Mesendoderm (in vitro differentiated cells): Measurements from ENCODE around the gene BRD7.

Experiments
- DNase-seq: peaks from one replicate; pipeline ENCODE4 v3.0.0; 2013
- H2AK5ac ChIP-seq: 2 replicates; pipeline ENCODE4 v1.6.1; 2013; ENCODE audit warnings: low read length, inconsistent platforms
- H2BK120ac ChIP-seq: 2 replicates; pipeline ENCODE4 v1.6.1; 2013; ENCODE audit warnings: low read depth, mild to moderate bottlenecking, low read length, moderate library complexity, mixed read lengths
- H2BK15ac ChIP-seq: replicated peaks from 2 replicates; pipeline ENCODE4 v1.6.1; 2013; ENCODE audit warnings: low read depth, mild to moderate bottlenecking, moderate library complexity
- H2BK5ac ChIP-seq: 2 replicates; pipeline ENCODE4 v1.6.1; 2013; ENCODE audit warnings: low read length, inconsistent platforms
- H3K18ac ChIP-seq: 2 replicates; pipeline ENCODE4 v1.6.1; 2013; ENCODE audit warnings: mild to moderate bottlenecking, low read length, mixed read lengths
- H3K23ac ChIP-seq: one replicate; pipeline ENCODE4 v1.6.1; 2013; ENCODE audit warnings: low read length
- H3K27ac ChIP-seq: 2 replicates; pipeline ENCODE4 v1.5.1; 2013; ENCODE audit warnings: low read depth, mild to moderate bottlenecking, inconsistent platforms, low read length, moderate library complexity
- H3K27me3 ChIP-seq: 2 replicates; pipeline ENCODE4 v1.6.1; 2013; ENCODE audit warnings: low read length, control low read depth, mild to moderate bottlenecking, inconsistent platforms; ENCODE audit not compliant: insufficient read depth, poor library complexity
- H3K36me3 ChIP-seq: 2 replicates; pipeline ENCODE4 v1.6.1; 2013; ENCODE audit warnings: low read length, inconsistent platforms; ENCODE audit not compliant: control insufficient read depth, insufficient read depth
- H3K4ac ChIP-seq: one replicate; pipeline ENCODE4 v1.6.1; 2013; ENCODE audit warnings: low read depth, mild to moderate bottlenecking, low read length, moderate library complexity
- H3K4me1 ChIP-seq: 2 replicates; pipeline ENCODE4 v1.6.1; 2013; ENCODE audit warnings: low read depth, low read length, inconsistent platforms; ENCODE audit not compliant: control insufficient read depth
- H3K4me2 ChIP-seq: 2 replicates; pipeline ENCODE4 v1.6.1; 2013; ENCODE audit warnings: low read length
- H3K4me3 ChIP-seq: 2 replicates; pipeline ENCODE4 v1.5.1; 2013; ENCODE audit warnings: mild to moderate bottlenecking, low read length
- H3K56ac ChIP-seq: one replicate; pipeline ENCODE4 v1.6.1; 2013; ENCODE audit warnings: low read length
- H3K79me1 ChIP-seq: 2 replicates; pipeline ENCODE4 v1.6.1; 2013; ENCODE audit warnings: low read length, inconsistent platforms
- H3K79me2 ChIP-seq: 2 replicates; pipeline ENCODE4 v1.6.1; 2013; ENCODE audit warnings: mild to moderate bottlenecking, low read length; ENCODE audit not compliant: control insufficient read depth, insufficient read depth
- H3K9ac ChIP-seq: 2 replicates; pipeline ENCODE4 v1.6.1; 2013; ENCODE audit warnings: low read length, inconsistent platforms
- H4K5ac ChIP-seq: one replicate; pipeline ENCODE4 v1.6.1; 2013; ENCODE audit warnings: low read length
- H4K8ac ChIP-seq: one replicate; pipeline ENCODE4 v1.6.1; 2013; ENCODE audit warnings: low read depth, mild to moderate bottlenecking, control low read depth, low read length, moderate library complexity
- WGBS: extraction: QIAGEN DNeasy Blood & Tissue Kit; methylation state at CpG from one replicate; pipeline ENCODE4 v1.1.7; 2013; ENCODE audit warnings: low lambda C conversion rate, missing lambda C conversion rate; ENCODE audit not compliant: insufficient coverage; ENCODE audit errors: extremely low coverage; 5-methylcytosine and 5-hydroxymethylcytosine counted together

The BRD7 gene

GRCh38 chr16:50309156-50309526 lies 59.6 kb downstream of the BRD7 start:
- Histone ChIP-seq H3K36me3 (peaks cover 2% of the 10 kb centered on the region), H3K9ac (no peak overlapping the region), H3K4me3 (no peak overlapping the region), H3K4ac (no peak overlapping the region), H3K79me1 (no peaks in the 10 kb centered on the region), H3K56ac (no peak overlapping the region), H3K23ac (no peak overlapping the region), H2BK15ac (no peak overlapping the region), H4K8ac (no peak overlapping the region), H3K18ac (no peak overlapping the region), H2BK120ac (no peak overlapping the region), H3K27me3 (no peaks in the 10 kb centered on the region), H4K5ac (no peak overlapping the region), H3K4me2 (no peak overlapping the region), H3K79me2 (no peaks in the 10 kb centered on the region), H2BK5ac (no peak overlapping the region), H3K4me1 (no peaks in the 10 kb centered on the region), H3K27ac (no peak overlapping the region), H2AK5ac (no peak overlapping the region)
- WGBS, result no CpG with 5 or more reads among the region's 11 CpGs
- DNase-seq, result no peak

- no peak overlapping the region for H3K56ac ChIP-seq
- no peak overlapping the region for H3K18ac ChIP-seq
- H3K23ac ChIP-seq, result no peak overlapping the region
These were observed 60.4 kb downstream of the BRD7 start for GRCh38 chr16:50308237-50308965.

DNA sequence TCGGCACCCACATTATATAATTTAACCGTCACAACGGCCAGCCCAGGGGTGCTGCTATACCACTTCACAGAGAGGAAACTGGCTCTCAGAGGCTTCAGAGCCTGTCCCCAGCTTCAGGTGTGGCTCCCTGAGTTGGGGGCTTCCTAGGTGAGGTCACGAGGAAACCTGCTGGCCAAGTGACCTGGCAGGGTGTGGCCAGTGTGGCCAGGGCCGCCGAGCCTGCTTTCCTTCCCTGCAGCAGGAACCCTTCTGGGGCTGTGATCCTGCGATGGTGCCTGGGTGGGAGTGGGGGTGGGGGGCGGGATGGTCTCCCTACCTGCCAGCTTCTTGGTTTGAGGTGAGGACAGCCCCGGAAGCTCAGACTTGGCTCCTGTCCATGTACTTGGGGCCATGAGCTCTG lies 62.5 kb downstream of the BRD7 start:
- H3K4me1 ChIP-seq, result no peaks in the 10 kb centered on the region
- no peaks in the 10 kb centered on the region for H3K79me1 ChIP-seq
- no peak overlapping the region for H3K56ac ChIP-seq
- H2AK5ac ChIP-seq, result no peak overlapping the region
- no peaks in the 10 kb centered on the region for H3K79me2 ChIP-seq
- H3K4ac ChIP-seq, result no peak overlapping the region
- H3K18ac ChIP-seq, result no peak overlapping the region
- no peak overlapping the region for H3K9ac ChIP-seq
- H2BK5ac ChIP-seq, result no peak overlapping the region
- no peak overlapping the region for H3K4me3 ChIP-seq
- H3K23ac ChIP-seq, result no peak overlapping the region
- no peaks in the 10 kb centered on the region for H3K27me3 ChIP-seq
- no peak overlapping the region for H3K4me2 ChIP-seq
- WGBS, result no CpG with 5 or more reads among the region's 9 CpGs
- H4K5ac ChIP-seq, result no peak overlapping the region
- no peak for DNase-seq
- H2BK120ac ChIP-seq, result no peak overlapping the region
- H3K27ac ChIP-seq, result no peak overlapping the region
- H4K8ac ChIP-seq, result no peak overlapping the region
- H3K36me3 ChIP-seq, result no peaks in the 10 kb centered on the region
- H2BK15ac ChIP-seq, result no peak overlapping the region

More at GRCh38 chr16:50308237-50308965, 60.4 kb downstream of the BRD7 start:
- H3K79me1 ChIP-seq, result no peaks in the 10 kb centered on the region
- no peak overlapping the region for H3K9ac ChIP-seq
- H2BK120ac ChIP-seq, result no peak overlapping the region
- H3K4ac ChIP-seq, result no peak overlapping the region
- H3K79me2 ChIP-seq, result no peaks in the 10 kb centered on the region
- H3K4me1 ChIP-seq, result no peaks in the 10 kb centered on the region
- H3K27me3 ChIP-seq, result no peaks in the 10 kb centered on the region
- no peaks in the 10 kb centered on the region for H3K36me3 ChIP-seq
- no peak overlapping the region for H4K5ac ChIP-seq
- no CpG with 5 or more reads among the region's 18 CpGs for WGBS
- no peak overlapping the region for H3K27ac ChIP-seq
- no peak overlapping the region for H3K4me3 ChIP-seq
- H2BK5ac ChIP-seq, result no peak overlapping the region
- no peak for DNase-seq
- no peak overlapping the region for H2BK15ac ChIP-seq
- H4K8ac ChIP-seq, result no peak overlapping the region
- no peak overlapping the region for H2AK5ac ChIP-seq
- no peak overlapping the region for H3K4me2 ChIP-seq

GRCh38 chr16:50305441-50306061 lies 63.2 kb downstream of the BRD7 start:
- H3K56ac ChIP-seq, result no peak overlapping the region
- no peak for DNase-seq
- no peak overlapping the region for H2BK15ac ChIP-seq
- H3K27ac ChIP-seq, result no peak overlapping the region
- no peaks in the 10 kb centered on the region for H3K79me1 ChIP-seq
- H3K18ac ChIP-seq, result no peak overlapping the region
- no CpG with 5 or more reads among the region's 21 CpGs for WGBS
- H3K4me2 ChIP-seq, result no peak overlapping the region
- no peak overlapping the region for H3K23ac ChIP-seq
- no peaks in the 10 kb centered on the region for H3K36me3 ChIP-seq
- no peak overlapping the region for H2BK5ac ChIP-seq
- H3K9ac ChIP-seq, result no peak overlapping the region
- no peaks in the 10 kb centered on the region for H3K27me3 ChIP-seq
- H4K8ac ChIP-seq, result no peak overlapping the region
- no peaks in the 10 kb centered on the region for H3K4me1 ChIP-seq
- no peak overlapping the region for H3K4me3 ChIP-seq
- H4K5ac ChIP-seq, result no peak overlapping the region
- no peak overlapping the region for H3K4ac ChIP-seq
- no peak overlapping the region for H2AK5ac ChIP-seq
- H3K79me2 ChIP-seq, result no peaks in the 10 kb centered on the region
- H2BK120ac ChIP-seq, result no peak overlapping the region

DNA sequence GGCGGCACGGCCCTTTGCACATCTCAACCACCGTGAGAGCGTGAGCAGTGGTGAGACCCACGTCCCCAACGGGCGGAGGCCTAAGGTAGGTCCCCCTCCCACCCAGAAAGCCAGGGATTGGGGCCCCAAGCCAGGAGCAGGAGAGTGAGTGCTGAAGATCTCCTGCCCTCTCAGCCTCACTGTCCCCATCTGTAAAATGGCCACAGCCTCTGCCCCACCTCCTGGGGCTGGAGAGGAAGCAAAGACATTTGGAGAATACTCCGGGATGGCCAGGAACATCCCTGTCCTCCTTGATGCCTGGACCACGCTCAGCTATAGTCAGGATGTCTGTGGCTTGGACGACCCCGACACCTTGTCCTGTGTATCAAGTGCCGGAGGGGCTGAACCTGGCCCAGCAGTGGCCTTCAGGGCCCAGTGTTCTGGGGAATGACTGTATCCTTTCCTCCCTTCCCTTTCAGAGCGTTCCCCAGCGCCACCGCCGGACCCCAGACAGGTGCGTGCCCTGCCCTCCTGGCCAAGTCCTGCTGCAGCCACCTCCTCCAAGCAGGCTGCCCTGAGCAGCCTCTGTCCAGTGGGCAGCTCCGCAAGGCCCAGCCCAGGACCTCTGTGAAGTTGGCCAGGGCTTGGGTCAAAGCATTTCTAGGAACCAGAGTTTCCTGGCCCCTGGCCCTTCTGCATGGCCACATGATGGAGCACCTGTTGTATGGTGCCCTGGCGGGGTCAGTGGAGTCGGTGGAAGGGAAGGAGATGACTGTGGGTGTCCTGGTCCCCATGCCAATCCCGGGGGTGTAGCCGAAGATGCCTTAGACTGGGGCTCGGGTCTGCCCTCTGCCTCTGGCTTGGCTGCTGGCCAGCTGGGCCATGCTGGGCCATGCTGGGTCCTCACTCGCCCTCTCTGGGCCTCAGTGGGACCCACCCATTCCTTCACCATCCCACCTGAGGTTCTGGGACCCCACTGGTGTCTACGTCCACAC lies 64.0 kb downstream of the BRD7 start:
- DNase-seq, result no peak
- WGBS, result no CpG with 5 or more reads among the region's 25 CpGs
- Histone ChIP-seq H3K23ac (no peak overlapping the region), H2BK120ac (no peak overlapping the region), H3K18ac (no peak overlapping the region), H3K79me1 (no peaks in the 10 kb centered on the region), H3K27ac (no peak overlapping the region), H3K79me2 (no peaks in the 10 kb centered on the region), H2BK15ac (no peak overlapping the region), H3K4me2 (no peak overlapping the region), H3K4ac (no peak overlapping the region), H4K8ac (no peak overlapping the region), H4K5ac (no peak overlapping the region), H3K56ac (no peak overlapping the region), H3K27me3 (no peaks in the 10 kb centered on the region), H3K9ac (no peak overlapping the region), H3K4me1 (no peaks in the 10 kb centered on the region), H3K36me3 (no peaks in the 10 kb centered on the region), H2AK5ac (no peak overlapping the region), H3K4me3 (no peak overlapping the region), H2BK5ac (no peak overlapping the region)
